SK-N-SH (cell line): ENCODE results near the gene OR2T5. TPM values are rescaled to one million over a fixed set of nuclear protein-coding genes. Genes with fewer than 3 reads are reported as not detected.
"Not testable (repeated sequence)": the region's sequence is repeated elsewhere in the genome, so short reads cannot be mapped to it uniquely, and the experiment has no call there.

ENCODE experiments used
- CTCF ChIA-PET: fragments of 300-600, 350-600 bp; formaldehyde crosslinking; extraction: SDS; loops from one replicate; lab custom pipeline; 2021; lab: Yijun Ruan, JAX
- POLR2A ChIA-PET: fragments of 350-600 bp; sonication (Branson Sonifier 250); formaldehyde crosslinking; extraction: SDS; loops from one replicate; lab custom pipeline; 2020; ENCODE audit warnings: antibody characterized with exemption, inconsistent platforms; lab: Yijun Ruan, JAX
- DNase-seq: peaks from one replicate; pipeline ENCODE4 v3.0.0; 2012
- H2AFZ ChIP-seq: fragments of 200-600 bp; sonication (generic); 2 replicates; pipeline ENCODE4 v1.8.1; 2016; ENCODE audit warnings: antibody characterized with exemption, mild to moderate bottlenecking, low read depth
- H3F3A ChIP-seq: fragments of 200-600 bp; sonication (generic); replicated peaks from 2 replicates; pipeline ENCODE3; 2016; ENCODE audit warnings: antibody characterized with exemption, mild to moderate bottlenecking; ENCODE audit not compliant: insufficient read depth
- H3K27ac ChIP-seq, 2 experiments: fragments of 200-500 bp in 1 of 2; fragments of 200-600 bp in 1 of 2; sonication (Bioruptor generic) in 1 of 2; sonication (generic), shearing (Covaris generic) in 1 of 2; 2 replicates each; pipeline versions ENCODE4 v1.5.1 to v1.6.1; 2014 to 2016; ENCODE audit warnings: low read depth in 2 of 2, inconsistent platforms in 1 of 2, low read length in 1 of 2, mild to moderate bottlenecking in 1 of 2, mixed read lengths in 1 of 2
- H3K27me3 ChIP-seq: fragments of 200-600 bp; sonication (generic), shearing (Covaris generic); 2 replicates; pipeline ENCODE4 v1.6.1; 2016; ENCODE audit warnings: mixed run types; ENCODE audit not compliant: insufficient read depth
- H3K36me3 ChIP-seq, 2 experiments: fragments of 200-500 bp in 1 of 2; fragments of 200-600 bp in 1 of 2; sonication (Bioruptor generic) in 1 of 2; sonication (generic) in 1 of 2; replicated peaks in 1 of 2; 2 replicates each; pipeline versions ENCODE3 to v1.5.1; 2014 to 2016; ENCODE audit warnings: low read length in 1 of 2, mild to moderate bottlenecking in 1 of 2; ENCODE audit not compliant: insufficient read depth in 2 of 2, control insufficient read depth in 1 of 2
- H3K4me1 ChIP-seq, 2 experiments: fragments of 200-500 bp in 1 of 2; fragments of 200-600 bp in 1 of 2; sonication (Bioruptor generic) in 1 of 2; sonication (generic), shearing (Covaris generic) in 1 of 2; 2 replicates each; pipeline versions ENCODE4 v1.5.1 to v1.6.1; 2014 to 2016; ENCODE audit warnings: low read depth in 1 of 2, low read length in 1 of 2, mixed run types in 1 of 2; ENCODE audit not compliant: insufficient read depth in 2 of 2, control insufficient read depth in 1 of 2
- H3K4me2 ChIP-seq: fragments of 200-600 bp; sonication (generic), shearing (Covaris generic); 2 replicates; pipeline ENCODE4 v1.6.1; 2017; ENCODE audit warnings: mixed run types
- H3K4me3 ChIP-seq, 2 experiments: fragments of 200-500 bp in 1 of 2; fragments of 200-600 bp in 1 of 2; sonication (Bioruptor generic) in 1 of 2; sonication (generic), shearing (Covaris generic) in 1 of 2; 2 replicates each; pipeline versions ENCODE4 v1.5.1 to v1.8.1; 2014 to 2016; ENCODE audit warnings: low read depth in 2 of 2, inconsistent platforms in 1 of 2, low read length in 1 of 2, mild to moderate bottlenecking in 1 of 2, mixed read lengths in 1 of 2, moderate library complexity in 1 of 2
- H3K79me2 ChIP-seq: fragments of 200-600 bp; sonication (generic); 2 replicates; pipeline ENCODE4 v1.8.1; 2017; ENCODE audit warnings: mild to moderate bottlenecking; ENCODE audit not compliant: insufficient read depth
- H3K9ac ChIP-seq: fragments of 200-600 bp; sonication (generic); 2 replicates; pipeline ENCODE4 v1.6.1; 2017; ENCODE audit warnings: mixed run types
- H3K9me2 ChIP-seq: fragments of 200-600 bp; sonication (generic); 2 replicates; pipeline ENCODE4 v1.6.1; 2017; ENCODE audit warnings: mixed run types
- H3K9me3 ChIP-seq: fragments of 200-600 bp; sonication (generic); 2 replicates; pipeline ENCODE4 v1.6.1; 2017; ENCODE audit warnings: mixed run types, mild to moderate bottlenecking, moderate library complexity
- H4K20me1 ChIP-seq: fragments of 200-600 bp; sonication (generic); 2 replicates; pipeline ENCODE4 v1.6.1; 2017; ENCODE audit warnings: mild to moderate bottlenecking, mixed run types; ENCODE audit not compliant: insufficient read depth
- CTCF ChIP-seq: fragments of 200-600 bp; sonication (generic); IDR thresholded peaks from 2 replicates; pipeline ENCODE4 v1.6.1; 2017; ENCODE audit warnings: antibody characterized with exemption, mild to moderate bottlenecking, moderate library complexity
- ELF1 ChIP-seq: IDR thresholded peaks from 2 replicates; pipeline ENCODE4 v1.4.0; 2012
- EP300 ChIP-seq, 2 experiments: IDR thresholded peaks; 2 replicates each; pipeline versions ENCODE4 v1.4.0 to v1.6.1; 2012; ENCODE audit warnings: borderline replicate concordance in 1 of 2, low read depth in 1 of 2, low read length in 1 of 2
- JUND ChIP-seq: IDR thresholded peaks from 2 replicates; pipeline ENCODE4 v1.4.0; 2012
- MAX ChIP-seq: IDR thresholded peaks from 2 replicates; pipeline ENCODE4 v1.4.0; 2012; ENCODE audit warnings: low read depth
- RXRA ChIP-seq: IDR thresholded peaks from 2 replicates; pipeline ENCODE4 v1.4.0; 2012; ENCODE audit warnings: low read depth, mild to moderate bottlenecking, borderline replicate concordance
- TEAD4 ChIP-seq: IDR thresholded peaks from 2 replicates; pipeline ENCODE4 v1.4.0; 2012; ENCODE audit warnings: mild to moderate bottlenecking, borderline replicate concordance; ENCODE audit not compliant: insufficient read depth
- YY1 ChIP-seq: IDR thresholded peaks from 2 replicates; pipeline ENCODE4 v1.4.0; 2012; ENCODE audit warnings: low read depth, mild to moderate bottlenecking
- WGBS: methylation state at CpG from one replicate; pipeline ENCODE4 v1.1.6; 2017; ENCODE audit warnings: low lambda C conversion rate; 5-methylcytosine and 5-hydroxymethylcytosine counted together
- polyA plus RNA-seq, 3 experiments: library from polyadenylated mRNA; depleted of rRNA; stranded (reverse); fragments of >200 nt; gene quantifications; 2 replicates each; pipeline ENCODE4 v1.2.3, GENCODE V29; 2012

Gene OR2T5
- polyA plus RNA-seq, 1 of the 3 experiments (the other 2 are of a cell fraction) = not detected

DNA sequence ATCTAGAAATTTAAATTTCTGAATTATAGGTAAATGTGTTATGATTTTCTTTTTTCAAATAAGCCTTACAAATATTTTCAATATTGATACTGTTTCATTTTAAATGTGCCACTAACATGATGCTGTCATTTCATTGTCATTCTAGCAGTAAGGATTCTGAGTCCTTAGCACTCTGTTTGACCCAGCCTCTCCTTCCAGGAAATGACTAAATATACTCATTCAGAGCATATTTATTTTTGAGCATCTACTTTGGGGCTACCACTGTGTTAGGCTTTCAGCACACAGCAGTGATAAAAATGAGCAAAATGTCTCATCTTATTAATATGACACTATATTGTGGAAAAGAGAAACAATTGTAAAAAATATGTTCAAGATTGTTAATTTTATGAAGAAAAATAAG is 21.8 kb downstream of the OR2T5 start:
- H3K4me1 ChIP-seq, H3K4me2 ChIP-seq, H2AFZ ChIP-seq, H3K36me3 ChIP-seq, H3K9me3 ChIP-seq, H3K4me3 ChIP-seq, POLR2A ChIA-PET, H3K9ac ChIP-seq, H3K27me3 ChIP-seq, H3K27ac ChIP-seq, H3F3A ChIP-seq, H3K79me2 ChIP-seq, DNase-seq, CTCF ChIA-PET, H3K9me2 ChIP-seq, H4K20me1 ChIP-seq: not testable (repeated sequence)

GRCh38 chr1:248521856-248522255 is 33.5 kb downstream of the OR2T5 start:
- DNase-seq = no peak
- Histone ChIP-seq H3K9me2 (no peaks in the 10 kb centered on the region), H3K9ac (no peak overlapping the region), H3K36me3 (no peaks in the 10 kb centered on the region), H3K27me3 (no peaks in the 10 kb centered on the region)
- TF ChIP-seq YY1 (no peak), MAX (no peak), EP300 (IDR thresholded peaks at IDR 0.05; ENCODE audit: borderline replicate concordance in 1 of 2, low read depth in 1 of 2, low read length in 1 of 2) (no peak), TEAD4 (no peak), JUND (no peak), CTCF (no peak), ELF1 (no peak), RXRA (no peak)
- TF ChIP-seq, all 33 proteins: peak for 0
- Histone ChIP-seq H4K20me1 (no peaks in the 10 kb centered on the region), H2AFZ (no peak overlapping the region), H3K9me3 (no peaks in the 10 kb centered on the region), H3K4me3 (no peak overlapping the region), H3K4me2 (no peak overlapping the region), H3K27ac (no peak overlapping the region), H3F3A (no peaks in the 10 kb centered on the region), H3K79me2 (no peaks in the 10 kb centered on the region), H3K4me1 (no peaks in the 10 kb centered on the region)
- POLR2A ChIA-PET = no interaction called here
- CTCF ChIA-PET = no interaction called here
- 3% methylated on average over 6 of the region's 12 CpGs for WGBS

GRCh38 chr1:248537449-248537848 is 49.1 kb downstream of the OR2T5 start:
- CTCF ChIA-PET, H3K79me2 ChIP-seq, H3K4me3 ChIP-seq, H2AFZ ChIP-seq, H4K20me1 ChIP-seq, H3K4me1 ChIP-seq, H3K9me2 ChIP-seq, H3K27ac ChIP-seq, POLR2A ChIA-PET, H3K4me2 ChIP-seq, DNase-seq, H3F3A ChIP-seq, H3K9me3 ChIP-seq, H3K9ac ChIP-seq, H3K27me3 ChIP-seq, H3K36me3 ChIP-seq: not testable (repeated sequence)

Other genes with a start within 250 kb of the OR2T5 start
- gene OR2T33, start 210.6 kb upstream of the OR2T5 start, polyA plus RNA-seq (2012; rRNA removed) = 0.07 TPM in 1 of 2 replicates, not detected in the other
- gene OR2T12, start 185.2 kb upstream of the OR2T5 start, polyA plus RNA-seq (2012; rRNA removed) = not detected in 2 replicates
- not detected in 2 replicates for gene OR2M7, start 164.0 kb upstream of the OR2T5 start, polyA plus RNA-seq (2012; rRNA removed)
- gene OR14C36, start 139.8 kb upstream of the OR2T5 start, polyA plus RNA-seq (2012; rRNA removed) = not detected in 2 replicates
- gene OR2T4, start 126.9 kb upstream of the OR2T5 start, polyA plus RNA-seq (2012; rRNA removed) = not detected in 2 replicates
- not detected in 2 replicates for gene OR2T6, start 112.8 kb upstream of the OR2T5 start, polyA plus RNA-seq (2012; rRNA removed)
- not detected in 2 replicates for gene OR2T1, start 85.5 kb upstream of the OR2T5 start, polyA plus RNA-seq (2012; rRNA removed)
- not detected in 2 replicates for gene OR2T2, start 43.0 kb upstream of the OR2T5 start, polyA plus RNA-seq (2012; rRNA removed)
- gene OR2T3, start 15.2 kb upstream of the OR2T5 start, polyA plus RNA-seq (2012; rRNA removed) = not detected in 2 replicates
- not detected in 2 replicates for gene OR2G6, start 19.5 kb downstream of the OR2T5 start, polyA plus RNA-seq (2012; rRNA removed)
- not detected in 2 replicates for gene OR2T29, start 74.2 kb downstream of the OR2T5 start, polyA plus RNA-seq (2012; rRNA removed)
- gene OR2T34, start 86.2 kb downstream of the OR2T5 start, polyA plus RNA-seq (2012; rRNA removed) = not detected in 2 replicates
- not detected in 2 replicates for gene OR2T10, start 109.1 kb downstream of the OR2T5 start, polyA plus RNA-seq (2012; rRNA removed)
- gene OR2T11, start 146.5 kb downstream of the OR2T5 start, polyA plus RNA-seq (2012; rRNA removed) = not detected in 2 replicates
- not detected in 2 replicates for gene OR2T35, start 156.7 kb downstream of the OR2T5 start, polyA plus RNA-seq (2012; rRNA removed)
- not detected in 2 replicates for gene OR2T27, start 166.9 kb downstream of the OR2T5 start, polyA plus RNA-seq (2012; rRNA removed)
- not detected in 2 replicates for gene OR14I1, start 214.2 kb downstream of the OR2T5 start, polyA plus RNA-seq (2012; rRNA removed)